SK-MEL-5 (cell line): ENCODE measurements around the gene EPN2. TPM values are rescaled to one million over a fixed set of nuclear protein-coding genes. Genes with fewer than 3 reads are reported as not detected.

Experiments used
- DNase-seq: peaks from one replicate; pipeline ENCODE4 v3.0.0-alpha.2; 2016; ENCODE audit warnings: low read depth, low spot score
- in situ Hi-C: cut with HindIII; loops from 2 replicates; pipeline ENCODE4 v1.10.0; 2016; ENCODE audit warnings: low sequenced_read_pairs, high pct_unique_total_duplicates, low pct_unique_long_range_greater_than_20kb
- total RNA-seq: library from RNA; depleted of rRNA; stranded (reverse); fragments of >200 nt; shearing (Covaris generic); gene quantifications from 2 replicates; pipeline ENCODE4 v1.2.3, GENCODE V29; 2014

Gene EPN2
- total RNA-seq, 1 experiment from 2014 or later, result 14.0 TPM

DNA sequence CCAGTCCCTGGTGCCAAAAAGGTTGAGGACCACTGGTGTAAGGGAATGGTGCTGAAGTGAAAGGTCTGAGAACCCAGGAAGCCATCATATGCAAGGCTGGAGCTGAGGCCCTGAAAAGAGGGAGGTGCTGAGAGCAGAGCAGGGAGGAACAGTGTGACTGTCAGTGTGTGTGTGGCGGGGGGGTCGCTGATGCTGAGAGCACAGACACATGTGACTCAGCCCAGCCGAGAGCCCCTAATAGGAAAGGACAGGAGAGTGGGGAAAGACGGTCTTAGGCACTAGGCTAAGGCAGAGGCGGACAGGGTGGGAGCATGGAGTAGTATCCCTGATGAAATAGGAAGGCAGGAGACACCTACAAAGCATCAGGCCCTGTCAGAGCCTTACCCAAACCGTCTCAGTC is 124.2 kb downstream of the EPN2 start:
- in situ Hi-C loops, result no loop called here
- DNase-seq, result no peak

DNA sequence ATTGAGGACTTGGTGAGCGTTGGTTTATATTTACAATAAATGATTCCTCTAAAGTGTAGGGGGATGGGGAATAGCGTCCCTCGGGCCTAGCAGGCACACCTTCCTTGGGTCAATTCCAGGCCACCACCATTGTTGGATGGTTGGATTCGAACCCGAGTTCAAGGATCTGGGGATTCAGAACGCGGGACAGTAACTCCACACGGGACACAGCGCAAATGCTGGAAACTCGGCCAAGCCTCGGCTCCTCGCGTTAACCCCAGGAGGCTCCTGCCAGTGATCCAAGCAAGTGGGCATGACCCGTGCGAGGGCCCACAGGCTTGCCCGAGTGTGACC is 124.7 kb downstream of the EPN2 start:
- DNase-seq, result no peak
- in situ Hi-C loops, result no loop called here

DNA sequence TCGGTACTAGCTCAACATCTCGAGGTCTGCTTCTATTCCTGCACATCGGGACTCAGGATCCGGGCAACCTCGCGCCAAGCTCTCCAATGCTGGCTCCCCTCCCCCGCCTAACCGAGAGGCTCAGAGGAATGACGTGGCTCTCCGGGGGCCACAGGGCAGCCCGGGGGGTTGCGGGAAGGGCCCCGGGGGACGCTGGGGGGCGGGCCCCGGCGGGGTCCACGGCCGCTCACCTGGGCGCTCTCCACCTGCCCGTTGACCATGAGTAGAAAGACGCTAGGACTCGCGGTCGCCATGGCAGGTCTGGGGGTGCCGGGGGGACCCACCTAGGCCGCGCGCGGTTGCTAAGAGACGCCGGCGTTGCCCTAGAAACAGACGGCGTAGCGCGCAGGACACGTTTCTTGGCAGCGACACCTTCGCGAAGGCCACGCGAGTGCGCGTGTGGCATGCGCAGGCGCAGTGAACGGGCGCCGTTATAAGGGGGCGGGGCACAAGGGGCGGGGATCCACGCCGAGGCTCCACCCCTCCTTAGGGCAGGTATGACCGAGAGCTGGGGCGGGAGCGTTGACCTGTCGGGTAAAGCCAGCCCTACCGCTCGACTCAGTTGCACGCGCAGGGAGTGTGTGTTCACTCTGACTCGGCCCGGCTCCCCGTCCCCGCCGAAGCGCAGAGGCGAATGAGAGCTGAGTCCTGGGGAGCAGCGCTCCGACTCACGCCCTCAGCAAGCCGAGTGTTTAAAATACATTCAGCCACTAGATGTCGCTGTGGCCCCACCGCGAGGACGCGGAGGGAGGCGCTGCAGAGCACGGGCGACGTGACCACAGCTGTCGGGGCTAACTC is 125.3 kb downstream of the EPN2 start, which contains the start of gene B9D1:
Gene B9D1 (minus strand): TSS at position 447 of the 837 bp plus-strand sequence. CDS start 154 bp downstream, at position 293.
- peak; percentile 89 for DNase-seq
- in situ Hi-C loops, result no loop called here

DNA sequence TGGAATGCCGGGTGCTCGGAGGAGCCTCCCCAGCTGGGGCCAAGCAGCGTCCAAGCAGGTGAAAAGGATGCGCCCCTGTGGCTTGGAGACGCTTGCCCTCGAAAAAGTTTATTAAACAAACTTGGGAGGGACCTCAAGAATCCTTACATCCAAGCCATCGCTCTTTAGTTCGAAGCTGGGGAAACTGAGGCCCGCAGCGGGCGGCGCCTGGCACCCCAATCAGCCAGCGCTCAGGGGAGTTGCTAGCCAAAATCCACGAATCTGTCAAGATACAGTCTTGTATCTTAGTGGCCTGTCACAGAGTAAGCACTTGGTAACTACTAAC is 125.9 kb downstream of the EPN2 start:
- DNase-seq, result no peak
- in situ Hi-C loops, result no loop called here

DNA sequence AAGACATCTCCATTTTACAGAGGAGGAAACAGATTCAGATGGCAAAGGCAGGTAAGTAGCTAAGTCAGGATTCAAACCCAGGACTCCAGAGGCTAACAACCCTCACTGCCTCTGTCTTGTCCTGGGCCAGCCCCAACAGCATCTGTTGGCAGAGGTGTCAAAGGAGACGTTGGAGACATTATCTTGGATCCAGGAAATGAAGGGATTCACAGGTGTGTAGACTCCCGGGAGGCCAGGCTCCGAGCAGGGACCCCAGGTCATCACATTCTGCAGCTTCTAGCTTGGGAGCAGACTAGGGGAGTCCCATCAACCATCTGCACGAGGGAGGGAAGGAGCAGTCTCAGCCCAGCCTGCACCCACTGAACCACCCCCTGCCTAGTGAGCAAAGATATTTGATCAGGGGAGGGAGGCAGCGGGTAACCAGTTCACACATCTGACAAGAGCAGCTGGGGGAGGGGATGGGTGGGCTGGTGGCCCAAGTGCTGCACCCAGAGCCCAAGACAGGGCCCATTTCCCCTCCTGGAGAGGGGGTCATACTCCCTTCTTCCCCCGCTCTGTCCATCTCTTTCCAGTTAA is 126.4 kb downstream of the EPN2 start:
- in situ Hi-C loops, result no loop called here
- DNase-seq, result no peak

DNA sequence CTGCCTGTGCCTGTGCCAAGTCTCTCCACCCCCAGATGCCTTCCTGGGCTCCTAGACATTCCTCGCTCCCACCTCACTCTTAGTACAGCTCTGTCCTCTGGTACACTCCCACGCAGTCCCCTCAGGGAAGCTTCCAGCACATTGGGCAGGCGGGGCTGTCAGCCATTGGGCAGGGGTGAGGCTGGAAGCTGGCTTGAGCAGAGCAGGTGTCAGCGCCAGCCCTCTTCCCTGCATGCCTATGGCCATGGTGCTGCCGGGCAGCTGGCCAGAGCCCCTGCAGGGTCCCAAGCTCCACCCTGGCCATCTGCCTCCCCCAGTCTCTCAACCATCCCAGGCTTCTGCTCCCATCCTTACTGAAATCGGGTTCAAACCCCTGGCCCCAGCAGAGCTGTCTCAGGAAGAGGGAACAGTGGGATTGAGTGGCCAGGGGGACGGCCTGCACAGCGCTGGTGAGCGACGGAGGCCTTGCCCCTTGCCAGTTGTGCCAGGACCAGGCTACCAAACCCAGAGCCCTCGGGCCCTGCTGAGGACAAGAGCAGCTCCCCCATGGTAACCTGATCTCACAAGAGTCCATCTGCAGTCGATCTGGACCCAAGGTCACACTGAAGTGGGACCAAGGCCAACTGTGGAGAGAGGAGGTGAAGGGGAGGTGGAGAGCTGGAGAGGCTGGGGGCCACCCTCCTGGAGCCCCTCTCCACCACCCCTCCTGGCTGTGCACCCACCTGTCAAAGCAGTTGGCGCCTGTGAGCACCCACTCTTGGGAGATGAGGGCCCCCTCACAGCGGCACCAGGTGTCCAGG is 127.7 kb downstream of the EPN2 start:
- no peak for DNase-seq
- in situ Hi-C loops, result no loop called here

DNA sequence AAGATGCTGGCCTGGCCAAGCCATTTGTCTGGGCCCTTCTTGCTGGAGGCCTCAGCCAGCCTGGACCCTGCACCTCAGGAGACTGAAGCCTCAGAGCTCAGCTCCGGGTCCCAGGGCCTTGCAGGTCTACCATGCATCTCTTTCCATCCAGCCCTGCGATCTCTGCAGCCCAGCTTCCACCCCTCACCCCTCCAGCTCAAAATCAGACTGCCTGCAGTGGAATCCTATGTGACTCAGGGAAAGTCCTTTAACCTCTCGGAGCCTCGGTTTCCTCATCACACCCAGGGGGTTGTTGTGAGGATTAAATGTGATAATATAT is 128.3 kb downstream of the EPN2 start:
- in situ Hi-C loops, result no loop called here
- no peak for DNase-seq

DNA sequence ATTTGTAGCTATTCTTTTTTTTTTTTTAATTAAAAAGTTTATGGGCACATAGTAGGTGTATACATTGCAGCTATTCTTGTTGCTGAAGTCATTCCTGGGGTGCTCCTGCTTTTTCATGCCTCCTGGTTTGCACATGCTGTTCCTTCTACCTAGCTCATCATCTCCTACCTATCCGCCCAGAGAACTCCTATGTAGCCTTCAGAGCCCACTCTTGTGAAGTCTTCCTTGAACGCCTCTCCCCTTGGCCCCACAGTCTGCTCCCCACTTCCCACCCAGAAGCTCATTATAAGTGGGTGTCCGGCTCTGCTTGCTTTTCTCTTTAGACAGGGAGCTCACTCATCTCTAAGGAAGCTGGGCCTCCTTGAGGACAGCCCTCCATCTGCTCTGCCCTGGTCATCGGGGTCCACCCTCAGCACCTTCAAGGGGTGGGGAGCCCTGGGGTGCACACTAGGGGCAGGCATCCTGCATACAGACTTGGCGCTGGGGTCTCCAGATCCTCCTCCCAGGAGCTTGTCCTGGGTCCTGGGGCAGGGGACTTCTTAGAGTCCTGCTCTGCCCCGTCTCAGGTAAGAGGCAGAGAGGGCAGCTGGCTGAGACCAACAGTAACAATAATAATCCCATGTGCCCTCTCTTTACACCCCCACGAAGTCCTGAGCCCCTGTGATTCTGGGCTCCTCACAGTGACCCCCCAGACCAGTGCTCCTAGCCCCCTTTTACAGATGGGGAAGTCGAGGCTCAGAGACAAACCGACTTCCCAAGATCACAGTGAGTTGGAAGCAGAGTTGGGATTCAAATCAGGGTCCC is 128.9 kb downstream of the EPN2 start:
- no peak for DNase-seq
- in situ Hi-C loops, result no loop called here

DNA sequence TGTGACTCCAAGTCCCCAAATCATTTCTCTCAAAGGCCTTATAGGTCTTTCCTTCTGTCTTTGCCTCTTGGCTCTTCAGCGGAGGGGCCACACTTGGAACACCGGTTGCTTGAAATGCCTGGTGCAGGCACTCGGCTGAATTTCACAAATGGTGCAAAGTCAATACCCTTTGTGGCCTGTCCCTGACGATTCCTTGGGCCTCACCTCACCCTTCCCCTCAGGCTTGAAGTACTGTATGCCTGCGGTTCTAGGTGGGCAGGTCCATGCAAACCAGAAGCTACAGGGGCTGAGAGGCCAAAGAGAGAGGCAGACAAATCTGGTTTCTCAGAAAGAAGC is 129.4 kb downstream of the EPN2 start:
- in situ Hi-C loops, result no loop called here
- no peak for DNase-seq

DNA sequence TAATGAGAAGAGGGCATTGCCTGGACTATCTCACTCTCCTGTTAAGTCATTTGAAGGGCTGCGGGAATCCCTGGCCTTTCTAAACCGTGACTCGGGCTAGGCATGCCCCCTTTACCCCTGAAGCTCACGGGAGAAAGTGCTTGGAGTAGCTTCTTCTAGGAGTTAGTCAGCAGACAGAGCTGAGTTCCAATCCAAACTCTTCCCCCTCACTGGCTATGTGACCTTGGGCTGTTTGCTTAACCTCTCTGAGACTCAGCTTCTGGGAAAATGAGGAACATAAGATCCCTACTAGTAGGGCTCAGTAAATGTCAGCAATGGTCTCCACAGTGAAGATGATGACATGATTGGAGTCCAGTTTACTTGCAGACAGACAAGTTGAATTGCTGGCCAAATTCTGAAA is 131.1 kb downstream of the EPN2 start:
- in situ Hi-C loops, result no loop called here
- no peak for DNase-seq

DNA sequence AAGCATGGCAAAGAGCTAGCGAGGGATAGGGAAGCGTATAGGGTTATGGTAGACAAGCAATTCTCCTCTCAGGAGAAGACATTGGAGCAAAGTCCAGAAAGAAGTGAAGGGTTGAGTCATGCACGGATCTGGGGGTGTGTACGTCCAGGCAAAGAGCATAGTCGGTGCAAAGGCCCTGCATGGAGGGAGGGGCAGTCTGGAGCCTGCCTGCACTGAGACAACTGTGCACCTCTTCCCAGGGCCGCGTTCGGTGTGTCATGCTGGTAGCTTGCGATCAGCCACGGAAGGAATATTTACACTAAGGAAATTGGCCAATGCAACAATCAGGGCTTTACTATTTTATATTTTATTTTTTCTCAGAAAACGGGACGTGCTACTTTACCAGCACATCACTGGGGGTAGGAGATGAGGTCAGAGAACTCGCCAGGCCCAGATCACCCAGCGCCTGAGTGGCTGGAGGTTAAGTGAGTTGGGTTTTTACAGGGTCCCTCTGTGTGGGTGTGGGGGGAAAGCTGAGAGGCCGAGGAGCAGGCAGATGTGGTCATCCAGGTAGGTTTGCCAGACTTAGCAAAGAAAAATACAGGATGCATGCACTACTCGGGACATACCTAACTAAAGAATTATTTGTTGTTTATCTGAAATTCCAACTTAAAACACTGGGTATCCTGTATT is 132.1 kb downstream of the EPN2 start:
- DNase-seq, result no peak
- in situ Hi-C loops, result no loop called here

DNA sequence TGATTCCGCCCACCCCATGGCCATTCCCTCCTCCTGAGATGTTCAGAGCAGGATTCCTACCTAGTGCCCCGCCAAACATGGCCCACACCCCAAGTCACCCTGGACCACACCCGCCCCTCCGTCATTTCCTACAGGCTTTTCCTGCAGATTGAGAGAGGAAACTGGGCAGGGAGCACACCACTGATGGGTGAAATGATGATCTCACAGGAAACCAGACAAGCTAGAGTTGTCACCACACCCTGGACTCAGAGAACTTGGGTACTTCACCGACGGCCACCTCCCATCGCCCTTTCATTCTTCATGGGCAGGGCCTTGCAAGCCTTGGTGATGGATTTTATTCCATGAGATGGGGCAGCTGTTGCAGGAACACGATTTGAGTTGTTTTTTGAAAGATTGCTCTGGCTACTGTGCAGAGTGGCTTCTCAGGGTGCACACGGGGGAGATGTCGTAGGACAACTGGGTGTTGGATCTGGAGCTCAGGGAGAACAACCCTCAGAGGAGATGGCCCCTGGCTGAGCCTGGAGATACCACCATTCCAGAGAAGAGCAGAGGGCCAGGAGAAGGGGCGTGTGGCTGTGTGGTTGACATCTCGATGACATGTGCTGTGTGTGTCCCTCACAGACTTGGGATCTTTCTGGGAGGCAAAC is 132.8 kb downstream of the EPN2 start:
- no peak for DNase-seq
- in situ Hi-C loops, result no loop called here

DNA sequence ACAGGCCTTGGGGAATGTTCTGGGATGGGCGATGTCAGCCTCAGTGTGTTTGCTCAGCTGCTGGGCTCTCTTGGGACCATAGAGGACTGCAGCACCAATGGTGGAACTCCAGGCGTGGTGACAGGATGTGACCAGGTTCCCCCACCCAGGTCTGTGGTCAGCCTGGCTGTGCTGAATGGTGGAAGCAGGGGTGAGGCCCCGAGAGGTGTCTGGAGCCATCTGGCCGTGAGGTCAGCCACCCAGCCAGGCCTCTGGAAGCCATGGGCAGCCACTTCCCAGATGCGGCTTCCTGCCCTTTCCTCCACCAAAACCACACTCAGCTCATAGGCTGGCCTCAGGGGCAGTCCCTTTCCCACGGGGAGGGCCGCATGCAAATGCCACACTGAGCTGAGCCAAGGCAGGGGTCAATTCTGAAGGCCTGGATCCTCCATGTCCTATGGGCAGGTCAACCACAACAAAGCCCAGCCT is 133.4 kb downstream of the EPN2 start:
- in situ Hi-C loops, result no loop called here
- no peak for DNase-seq

DNA sequence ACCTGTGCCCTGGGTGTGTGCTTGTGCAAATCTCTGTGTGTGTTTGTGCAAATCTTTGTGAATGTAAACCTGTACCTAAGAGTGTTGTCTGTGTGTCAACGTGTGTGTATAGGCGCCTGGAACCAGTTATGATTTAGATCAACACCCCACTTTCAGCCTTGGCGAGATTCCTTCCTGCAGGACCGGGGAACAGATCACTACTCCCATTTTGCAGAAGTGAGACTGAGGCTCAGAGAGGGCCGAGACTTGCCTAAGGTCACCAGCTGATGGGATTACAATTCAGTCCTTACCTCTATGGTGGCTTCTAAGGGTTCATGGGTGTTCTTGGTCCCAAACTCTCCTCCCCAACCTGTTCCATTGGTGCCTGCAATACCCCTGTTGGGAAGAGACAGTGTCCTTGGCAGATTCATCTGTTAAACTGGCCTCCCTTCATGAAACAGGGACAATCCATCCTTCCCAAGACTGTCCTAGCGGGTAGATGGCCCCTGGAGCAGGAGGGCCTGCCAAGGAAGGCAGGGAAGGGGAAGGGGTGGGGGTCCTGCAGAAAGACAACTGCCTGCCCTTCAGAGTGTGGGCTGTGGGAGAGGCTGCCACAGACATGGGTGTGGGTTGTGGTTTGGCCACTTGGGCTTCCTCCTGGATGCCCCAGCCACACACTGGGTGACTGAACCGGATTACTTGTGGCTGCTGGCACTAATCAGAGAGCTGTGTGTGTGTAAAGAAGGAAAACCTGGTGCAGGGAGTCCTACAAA is 134.3 kb downstream of the EPN2 start:
- in situ Hi-C loops, result no loop called here

DNA sequence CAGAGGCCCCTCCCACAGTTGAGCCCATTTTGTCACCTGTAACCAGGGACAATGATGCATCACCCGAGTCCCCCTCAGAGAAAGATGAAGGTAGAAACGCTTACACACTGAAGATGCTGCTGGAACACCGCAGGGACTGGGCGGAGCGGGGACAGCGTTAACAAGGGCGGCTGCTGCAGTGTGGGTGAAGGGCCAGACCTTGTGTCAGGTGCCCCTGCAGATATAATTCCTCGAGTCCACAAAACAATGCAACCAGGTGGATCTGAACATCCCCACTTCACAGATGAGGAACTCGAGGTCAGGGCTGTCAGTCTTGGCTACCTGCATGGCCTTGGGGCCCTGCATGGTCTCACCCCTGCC is 134.8 kb downstream of the EPN2 start:
- in situ Hi-C loops, result no loop called here

More for the DNA sequence above, 134.3 kb downstream of the EPN2 start:
- no peak for DNase-seq

DNA sequence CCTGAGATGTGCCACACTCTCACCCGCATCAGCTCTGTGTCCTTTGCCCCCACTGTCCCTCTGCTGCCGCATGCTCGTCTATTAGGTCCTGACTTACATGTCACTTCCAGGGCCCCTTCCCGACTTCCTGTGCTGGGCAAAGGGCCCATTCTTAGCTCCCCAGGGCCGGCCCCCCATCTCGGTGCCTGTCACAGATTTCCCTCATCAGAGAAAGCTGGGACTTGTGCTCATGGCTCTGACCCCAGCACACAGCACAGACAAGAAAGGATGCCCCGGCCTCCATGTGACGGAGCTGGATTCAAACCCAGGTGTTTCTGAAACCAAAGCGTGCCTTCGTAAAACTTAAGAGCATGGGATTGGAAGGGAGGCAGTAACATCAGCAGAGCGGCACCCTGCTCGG is 135.3 kb downstream of the EPN2 start:
- in situ Hi-C loops, result no loop called here
- DNase-seq, result no peak

More for the DNA sequence above, 134.8 kb downstream of the EPN2 start:
- DNase-seq, result no peak
